NCI-H128 (cell line): ENCODE data around the gene SPACA4.
"Not testable (repeated sequence)": the region's sequence is repeated elsewhere in the genome, so short reads cannot be mapped to it uniquely, and the experiment has no call there.

Source experiments
- DNase-seq: peaks from one replicate; lab custom pipeline; 2025; ENCODE audit not compliant: unreplicated experiment; lab: John Stamatoyannopoulos, UW

SPACA4 gene

DNA sequence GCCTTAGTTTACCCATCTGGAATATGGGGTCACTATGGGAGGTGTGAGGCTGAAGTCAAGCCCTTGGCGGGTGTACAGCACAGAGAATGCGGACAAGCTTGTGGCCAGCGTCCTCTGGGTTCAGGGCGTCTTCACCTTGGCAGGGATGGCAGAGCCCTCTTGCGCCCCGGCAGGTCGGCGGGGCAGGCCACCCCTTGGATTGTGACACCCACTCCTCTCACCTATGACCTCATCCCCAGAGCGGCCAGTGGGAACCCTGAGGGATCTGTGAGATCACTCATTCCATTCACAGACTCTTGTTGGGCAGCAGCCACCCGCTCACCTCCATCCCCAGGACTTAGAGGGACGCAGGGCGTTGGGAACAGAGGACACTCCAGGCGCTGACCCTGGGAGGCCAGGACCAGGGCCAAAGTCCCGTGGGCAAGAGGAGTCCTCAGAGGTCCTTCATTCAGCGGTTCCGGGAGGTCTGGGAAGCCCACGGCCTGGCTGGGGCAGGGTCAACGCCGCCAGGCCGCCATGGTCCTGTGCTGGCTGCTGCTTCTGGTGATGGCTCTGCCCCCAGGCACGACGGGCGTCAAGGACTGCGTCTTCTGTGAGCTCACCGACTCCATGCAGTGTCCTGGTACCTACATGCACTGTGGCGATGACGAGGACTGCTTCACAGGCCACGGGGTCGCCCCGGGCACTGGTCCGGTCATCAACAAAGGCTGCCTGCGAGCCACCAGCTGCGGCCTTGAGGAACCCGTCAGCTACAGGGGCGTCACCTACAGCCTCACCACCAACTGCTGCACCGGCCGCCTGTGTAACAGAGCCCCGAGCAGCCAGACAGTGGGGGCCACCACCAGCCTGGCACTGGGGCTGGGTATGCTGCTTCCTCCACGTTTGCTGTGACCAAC lies at the start of gene SPACA4:
TSS of gene SPACA4 (plus strand) at position 280 of the 896 bp plus-strand sequence. CDS start at position 517, 237 bp downstream.
- DNase-seq, result no peak

DNA sequence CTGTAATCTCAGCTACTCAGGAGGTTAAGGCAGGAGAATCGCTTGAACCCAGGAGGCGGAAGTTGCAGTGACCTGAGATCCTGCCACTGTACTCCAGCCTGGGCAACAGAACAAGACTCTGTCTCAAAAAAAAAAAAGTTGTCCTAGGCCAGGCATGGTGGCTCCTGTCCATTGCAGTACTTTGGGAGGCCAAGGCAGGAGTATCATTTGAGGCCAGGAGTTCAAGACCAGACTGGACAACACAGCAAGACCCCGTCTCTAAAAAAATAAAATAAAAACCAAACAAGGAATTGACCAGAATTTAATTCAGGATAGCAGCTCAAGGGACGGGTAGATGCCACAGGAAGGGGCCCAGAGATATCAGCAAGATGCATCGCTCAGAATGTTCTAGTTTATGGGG lies 49.7 kb upstream of the SPACA4 start:
- no peak for DNase-seq

GRCh38 chr19:48558018-48558684 lies 48.4 kb upstream of the SPACA4 start:
- no peak for DNase-seq

- no peak for DNase-seq
Measured at GRCh38 chr19:48560095-48560530, 46.4 kb upstream of the SPACA4 start.

GRCh38 chr19:48561412-48561811 lies 45.1 kb upstream of the SPACA4 start:
- DNase-seq, result no peak

DNA sequence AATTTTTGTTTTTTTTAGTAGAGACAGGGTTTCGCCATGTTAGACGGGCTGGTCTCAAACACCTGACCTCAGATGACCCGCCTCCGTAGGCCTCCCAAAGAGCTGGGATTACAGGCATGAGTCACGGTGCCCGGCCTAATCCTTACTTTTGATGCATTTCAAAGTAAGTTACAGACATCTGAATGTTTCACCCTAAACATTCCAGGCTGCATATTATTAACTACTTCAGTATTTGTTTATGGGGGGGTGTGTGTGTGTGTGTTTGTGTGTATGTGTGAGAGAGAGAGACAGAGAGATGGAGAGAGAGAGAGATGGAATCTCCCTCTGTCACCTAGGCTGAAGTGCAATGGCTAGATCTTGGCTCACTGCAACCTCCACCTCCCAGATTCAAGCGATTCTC lies 41.5 kb upstream of the SPACA4 start:
- no peak for DNase-seq

GRCh38 chr19:48568345-48568886 lies 38.1 kb upstream of the SPACA4 start:
- no peak for DNase-seq

GRCh38 chr19:48569814-48570213 lies 36.7 kb upstream of the SPACA4 start:
- DNase-seq, result no peak

- no peak for DNase-seq
Measured at GRCh38 chr19:48571378-48572162, 35.0 kb upstream of the SPACA4 start.

GRCh38 chr19:48573163-48573505 lies 33.4 kb upstream of the SPACA4 start:
- DNase-seq, result no peak

GRCh38 chr19:48575931-48576622 lies 30.5 kb upstream of the SPACA4 start:
- DNase-seq, result no peak

- DNase-seq, result not testable (repeated sequence)
Measured at GRCh38 chr19:48577908-48578307, 28.6 kb upstream of the SPACA4 start.

GRCh38 chr19:48578891-48579290 lies 27.7 kb upstream of the SPACA4 start:
- DNase-seq, result no peak

DNA sequence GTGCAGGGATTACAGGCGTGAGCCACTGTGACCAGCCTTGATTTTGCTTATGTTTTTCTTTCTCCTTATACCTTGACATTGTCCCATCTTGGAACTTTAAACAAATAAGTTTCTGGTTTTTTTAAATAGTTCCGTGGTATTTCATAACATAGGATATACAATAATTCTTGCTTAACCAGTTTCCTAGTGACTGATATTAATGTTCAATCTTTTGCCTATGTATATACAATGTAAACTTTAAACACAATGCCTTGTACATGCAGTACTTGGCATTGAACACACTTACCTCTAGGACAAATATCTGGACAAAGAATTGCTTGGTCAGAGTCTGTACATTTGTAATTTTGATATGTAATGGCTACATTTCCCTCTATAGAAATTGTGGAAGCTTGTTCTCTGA lies 24.4 kb upstream of the SPACA4 start:
- DNase-seq, result no peak

DNA sequence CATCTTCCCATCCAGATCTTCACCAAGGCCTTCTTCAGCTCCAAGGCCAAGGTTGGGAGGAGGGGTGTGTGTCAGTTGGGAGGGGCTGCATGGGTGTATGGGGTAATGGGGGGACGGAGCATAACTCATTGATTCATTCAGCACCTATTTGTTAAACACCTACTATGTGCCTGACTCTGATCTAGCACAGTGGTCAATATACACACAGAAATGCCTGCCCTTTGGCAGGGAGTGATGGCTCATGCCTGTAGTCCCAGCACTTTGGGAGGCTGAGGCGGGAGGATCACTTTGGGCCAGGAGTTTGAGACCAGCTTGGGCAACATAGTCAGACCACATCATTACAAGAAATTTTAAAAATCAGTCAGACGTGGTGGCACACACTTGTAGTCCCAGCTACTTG lies 19.2 kb upstream of the SPACA4 start:
- DNase-seq, result no peak

- peak; percentile 46 for DNase-seq
Measured at GRCh38 chr19:48588670-48589401, 17.7 kb upstream of the SPACA4 start.

- DNase-seq, result no peak
Measured at GRCh38 chr19:48591021-48591420, 15.5 kb upstream of the SPACA4 start.

DNA sequence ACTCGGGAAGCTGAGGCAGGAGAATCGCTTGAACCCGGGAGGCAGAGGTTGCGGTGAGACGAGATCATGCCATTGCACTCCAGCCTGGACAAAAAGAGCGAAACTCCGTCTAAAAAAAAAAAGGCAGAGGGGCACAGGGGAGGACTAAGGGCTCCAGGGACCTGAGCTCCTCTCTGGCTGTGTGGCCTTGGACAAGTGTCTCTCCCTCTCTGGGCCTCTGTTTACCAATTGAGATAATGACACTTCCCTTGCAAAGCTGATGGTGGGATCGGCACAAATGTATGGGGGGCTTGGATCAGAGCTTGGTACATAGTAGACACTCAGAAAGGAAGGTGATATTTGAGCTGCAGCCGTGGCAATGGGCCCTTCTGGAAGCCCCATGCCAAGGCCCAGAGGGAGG lies 11.4 kb upstream of the SPACA4 start:
- no peak for DNase-seq

- DNase-seq, result no peak
Measured at GRCh38 chr19:48595833-48596232, 10.7 kb upstream of the SPACA4 start.

GRCh38 chr19:48596237-48596636 lies 10.3 kb upstream of the SPACA4 start:
- DNase-seq, result no peak
